Loucy (cell line): Measurements from ENCODE around the gene VPS37B.

Experiments used
- EZH2phosphoT487 ChIP-seq: fragments of 200-600 bp; IDR thresholded peaks from 2 replicates; pipeline ENCODE4 v1.6.1; 2018; ENCODE audit warnings: antibody characterized with exemption, mild to moderate bottlenecking, moderate library complexity, borderline replicate concordance
- TF ChIP-seq, protein P1 (sequence below): fragments of 200-600 bp; sonication (generic); conservative IDR thresholded peaks from 2 replicates; pipeline ENCODE4 v1.5.1; 2014; ENCODE audit warnings: mild to moderate bottlenecking, antibody characterized with exemption, low read length

GRCh38 chr12:122860040-122860853 lies 35.7 kb downstream of the VPS37B start:
- TF ChIP-seq, protein P1, sequence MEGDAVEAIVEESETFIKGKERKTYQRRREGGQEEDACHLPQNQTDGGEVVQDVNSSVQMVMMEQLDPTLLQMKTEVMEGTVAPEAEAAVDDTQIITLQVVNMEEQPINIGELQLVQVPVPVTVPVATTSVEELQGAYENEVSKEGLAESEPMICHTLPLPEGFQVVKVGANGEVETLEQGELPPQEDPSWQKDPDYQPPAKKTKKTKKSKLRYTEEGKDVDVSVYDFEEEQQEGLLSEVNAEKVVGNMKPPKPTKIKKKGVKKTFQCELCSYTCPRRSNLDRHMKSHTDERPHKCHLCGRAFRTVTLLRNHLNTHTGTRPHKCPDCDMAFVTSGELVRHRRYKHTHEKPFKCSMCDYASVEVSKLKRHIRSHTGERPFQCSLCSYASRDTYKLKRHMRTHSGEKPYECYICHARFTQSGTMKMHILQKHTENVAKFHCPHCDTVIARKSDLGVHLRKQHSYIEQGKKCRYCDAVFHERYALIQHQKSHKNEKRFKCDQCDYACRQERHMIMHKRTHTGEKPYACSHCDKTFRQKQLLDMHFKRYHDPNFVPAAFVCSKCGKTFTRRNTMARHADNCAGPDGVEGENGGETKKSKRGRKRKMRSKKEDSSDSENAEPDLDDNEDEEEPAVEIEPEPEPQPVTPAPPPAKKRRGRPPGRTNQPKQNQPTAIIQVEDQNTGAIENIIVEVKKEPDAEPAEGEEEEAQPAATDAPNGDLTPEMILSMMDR = peak; percentile 84
- no peak for TF ChIP-seq EZH2phosphoT487
